Ovary (tissue), 9 donors: Measurements from ENCODE around the gene LARGE1. TPM values are rescaled to one million over a fixed set of nuclear protein-coding genes. Genes with fewer than 3 reads are reported as not detected.

Source experiments
- DNase-seq, 5 donors: peaks; one replicate each; pipeline ENCODE4 v3.0.0-alpha.2; 2019 to 2020
- H3K27ac ChIP-seq, 2 donors: fragments of 200-600 bp; one replicate each; pipeline versions ENCODE4 v1.5.1 to v1.8.0; 2019 to 2022
- H3K27me3 ChIP-seq: fragments of 200-600 bp; one replicate; pipeline ENCODE4 v1.8.0; 2022
- H3K36me3 ChIP-seq: fragments of 200-600 bp; sonication (generic); one replicate; pipeline ENCODE4 v1.5.1; 2019
- H3K4me1 ChIP-seq: one replicate; pipeline ENCODE4 v1.8.1; 2013; ENCODE audit warnings: mild to moderate bottlenecking, moderate library complexity; ENCODE audit not compliant: insufficient read depth
- H3K4me3 ChIP-seq: fragments of 200-600 bp; sonication (generic); one replicate; pipeline ENCODE4 v1.5.1; 2017
- H3K9me3 ChIP-seq, 2 donors: fragments of 200-600 bp in 1 of 2; sonication (generic) in 1 of 2; one replicate each; pipeline versions ENCODE4 v1.5.1 to v1.8.1; 2013 to 2019; ENCODE audit warnings: mild to moderate bottlenecking in 1 of 2, moderate library complexity in 1 of 2
- CTCF ChIP-seq, 3 donors: fragments of 450-650 bp in 2 of 3; fragments of 200-600 bp in 1 of 3; IDR thresholded peaks; one replicate each; pipeline versions ENCODE4 v1.5.1 to v1.8.0; 2016 to 2022; ENCODE audit warnings: antibody characterized with exemption in 3 of 3, mild to moderate bottlenecking in 1 of 3
- EP300 ChIP-seq: sonication (generic); formaldehyde crosslinking; IDR thresholded peaks from one replicate; pipeline ENCODE4 v1.6.1; 2017; ENCODE audit warnings: antibody characterized with exemption
- POLR2A ChIP-seq: fragments of 450-650 bp; IDR thresholded peaks from one replicate; pipeline ENCODE4 v1.6.1; 2017; ENCODE audit warnings: antibody characterized with exemption, mild to moderate bottlenecking, moderate library complexity
- WGBS, 3 donors: extraction: QIAGEN DNeasy Blood & Tissue Kit in 1 of 3; methylation state at CpG; one replicate each; pipeline versions ENCODE4 v1.1.5 to v1.1.7; 2013 to 2017; 5-methylcytosine and 5-hydroxymethylcytosine counted together
- intact Hi-C, 4 donors: fragments of 100-400 bp; cut with DNase I; formaldehyde crosslinking; loops; one replicate each; pipeline versions ENCODE4 v1.11.0 to v1.15.1; 2022 to 2023
- polyA plus RNA-seq, 2 donors: library from polyadenylated mRNA; stranded (reverse); fragments of 200-250 nt in 1 of 2; fragments of 350-450 nt in 1 of 2; fragmentation: Illumina TruSeq in 1 of 2; extraction: RNeasy Lipid Tissue Mini Kit (QIAGEN cat#74804) in 1 of 2; gene quantifications; one replicate each; pipeline ENCODE4 v1.2.3, GENCODE V29; 2013 to 2014
- total RNA-seq, 7 donors: library from RNA; depleted of rRNA in 2 of 7; stranded (reverse); fragments of >200 nt in 2 of 7; fragmentation: NEBNext Ultra II Directional in 3 of 7; extraction: Animal tissue kit (Norgen Biotek cat#: 25700) in 3 of 7; gene quantifications; one replicate each; pipeline versions ENCODE4 v1.1.0 to v1.2.4, GENCODE V29; 2016 to 2023
- donor health status: DM: no; HTN: no; CAD: no; lungs with moderate emphysema.
- donor health status: DM: no; HTN: no; CAD: no.
- donor health status: Bipolar disorder and iron deficiency.
- donor health status: DM: yes; HTN: yes; CAD: no.
- donor health status: DM: no; HTN: no; CAD: no.
- donor health status: DM: yes; HTN: yes; CAD: no.

LARGE1 gene
- total and polyA plus RNA-seq, 9 donors: 13.4 to 67.6 (median 36.8) TPM

- TF ChIP-seq POLR2A (no peak), CTCF (IDR thresholded peaks at IDR 0.05) (no peak), EP300 (no peak)
- H3K4me3 ChIP-seq: no peak overlapping the region
- no peaks in the 10 kb centered on the region for H3K36me3 ChIP-seq
- no peak for DNase-seq
- no peaks in the 10 kb centered on the region for H3K27me3 ChIP-seq
- WGBS, 3 donors: 37 to 47% (median 47%) methylated on average over 6 of the region's 6 CpGs
- no peak overlapping the region for H3K27ac ChIP-seq
- H3K9me3 ChIP-seq: no peaks in the 10 kb centered on the region
- intact Hi-C loops: no loop called here
- peaks cover 2% of the 10 kb centered on the region for H3K4me1 ChIP-seq
Observed at GRCh38 chr22:33393432-33393831, 526.8 kb downstream of the LARGE1 start.

- H3K4me1 ChIP-seq: peaks cover 2% of the 10 kb centered on the region
- TF ChIP-seq POLR2A (no peak), CTCF (IDR thresholded peaks at IDR 0.05) (no peak), EP300 (no peak)
- no peaks in the 10 kb centered on the region for H3K9me3 ChIP-seq
- no peaks in the 10 kb centered on the region for H3K36me3 ChIP-seq
- H3K27me3 ChIP-seq: no peaks in the 10 kb centered on the region
- H3K27ac ChIP-seq: no peak overlapping the region
- no peak overlapping the region for H3K4me3 ChIP-seq
- intact Hi-C loops: no loop called here
- DNase-seq: no peak
Observed at GRCh38 chr22:33391298-33391697, 529.0 kb downstream of the LARGE1 start.

- 51 to 57% (median 52%) methylated on average over 4 of the region's 4 CpGs for WGBS, 3 donors
- intact Hi-C loops: no loop called here
- no peak for DNase-seq
- Histone ChIP-seq H3K27ac (no peak overlapping the region), H3K36me3 (no peaks in the 10 kb centered on the region), H3K4me1 (peaks cover 2% of the 10 kb centered on the region), H3K9me3 (no peaks in the 10 kb centered on the region), H3K4me3 (no peak overlapping the region), H3K27me3 (no peaks in the 10 kb centered on the region)
- TF ChIP-seq EP300 (no peak), POLR2A (no peak)
Observed at GRCh38 chr22:33389936-33390335, 530.3 kb downstream of the LARGE1 start.

- TF ChIP-seq POLR2A: no peak
- TF ChIP-seq CTCF (IDR thresholded peaks at IDR 0.05): no peak
- TF ChIP-seq EP300: no peak
- Histone ChIP-seq H3K4me1 (no peaks in the 10 kb centered on the region), H3K36me3 (no peaks in the 10 kb centered on the region), H3K4me3 (no peak overlapping the region), H3K27me3 (no peaks in the 10 kb centered on the region), H3K27ac (no peak overlapping the region), H3K9me3 (no peaks in the 10 kb centered on the region)
- intact Hi-C loops: no loop called here
- WGBS, 3 donors: 90 to 98% (median 92%) methylated on average over 5 of the region's 5 CpGs
- no peak for DNase-seq
Observed at GRCh38 chr22:33386270-33386669, 534.0 kb downstream of the LARGE1 start.

GRCh38 chr22:33385611-33386010 is 534.7 kb downstream of the LARGE1 start:
- H3K27me3 ChIP-seq: no peaks in the 10 kb centered on the region
- DNase-seq: no peak
- intact Hi-C loops: no loop called here
- H3K4me1 ChIP-seq: no peaks in the 10 kb centered on the region
- TF ChIP-seq CTCF (IDR thresholded peaks at IDR 0.05) (no peak), POLR2A (no peak), EP300 (no peak)
- H3K27ac ChIP-seq: no peak overlapping the region
- no peaks in the 10 kb centered on the region for H3K9me3 ChIP-seq
- H3K4me3 ChIP-seq: no peak overlapping the region
- 90 to 97% (median 96%) methylated on average over 2 of the region's 2 CpGs for WGBS, 3 donors
- H3K36me3 ChIP-seq: no peaks in the 10 kb centered on the region
